GM21367 (cell line): Measurements from ENCODE around the gene HSP90AB1.
"Not testable (repeated sequence)": the region's sequence is repeated elsewhere in the genome, so short reads cannot be mapped to it uniquely, and the experiment has no call there.

Experiments
- ATAC-seq: cut with Tn5 transposase; IDR thresholded peaks from one replicate; pipeline ENCODE4 v1.9.1; 2021; ENCODE audit not compliant: unreplicated experiment

The HSP90AB1 gene

DNA sequence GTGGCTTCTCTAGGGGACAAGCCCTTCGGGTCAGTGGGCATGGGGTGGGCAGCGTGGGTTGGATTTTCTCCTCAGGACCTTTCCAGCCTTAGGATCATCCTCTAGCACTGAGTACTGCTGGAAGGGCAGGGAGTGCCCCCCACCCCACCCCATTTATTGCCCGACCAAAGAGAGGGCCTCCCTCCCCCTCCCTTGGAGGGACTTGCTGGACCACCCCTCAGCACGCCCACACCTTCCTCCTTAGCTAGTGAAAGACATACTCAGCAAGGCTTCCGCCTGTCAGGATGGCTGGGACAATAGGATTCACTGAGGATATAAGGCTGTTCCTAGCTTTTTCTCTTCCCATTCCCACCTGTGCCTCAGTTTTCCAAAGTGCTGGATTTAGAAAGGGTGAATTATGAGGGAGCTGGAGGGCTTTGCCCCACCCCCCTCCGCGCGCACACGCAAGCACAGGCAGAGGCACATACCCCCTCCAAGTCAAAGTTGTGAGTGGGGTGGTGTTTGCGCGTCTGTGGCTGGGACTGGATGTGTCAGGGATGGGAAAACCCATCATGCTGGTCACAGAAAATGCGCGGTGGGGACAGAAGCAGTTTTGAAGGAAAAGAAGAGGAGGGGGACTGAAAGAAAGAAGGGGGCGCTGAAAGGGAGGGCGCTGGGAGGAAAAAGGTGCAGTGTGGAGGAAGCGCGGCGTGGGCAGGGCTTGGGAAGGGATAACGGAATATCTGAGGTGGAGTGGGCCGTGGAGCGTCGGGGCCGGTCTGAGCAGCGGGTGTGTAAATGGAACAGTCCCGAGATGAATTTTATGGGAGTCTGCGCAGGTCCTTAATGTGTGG is 24.2 kb upstream of the HSP90AB1 start:
- peak; percentile 3 for ATAC-seq

DNA sequence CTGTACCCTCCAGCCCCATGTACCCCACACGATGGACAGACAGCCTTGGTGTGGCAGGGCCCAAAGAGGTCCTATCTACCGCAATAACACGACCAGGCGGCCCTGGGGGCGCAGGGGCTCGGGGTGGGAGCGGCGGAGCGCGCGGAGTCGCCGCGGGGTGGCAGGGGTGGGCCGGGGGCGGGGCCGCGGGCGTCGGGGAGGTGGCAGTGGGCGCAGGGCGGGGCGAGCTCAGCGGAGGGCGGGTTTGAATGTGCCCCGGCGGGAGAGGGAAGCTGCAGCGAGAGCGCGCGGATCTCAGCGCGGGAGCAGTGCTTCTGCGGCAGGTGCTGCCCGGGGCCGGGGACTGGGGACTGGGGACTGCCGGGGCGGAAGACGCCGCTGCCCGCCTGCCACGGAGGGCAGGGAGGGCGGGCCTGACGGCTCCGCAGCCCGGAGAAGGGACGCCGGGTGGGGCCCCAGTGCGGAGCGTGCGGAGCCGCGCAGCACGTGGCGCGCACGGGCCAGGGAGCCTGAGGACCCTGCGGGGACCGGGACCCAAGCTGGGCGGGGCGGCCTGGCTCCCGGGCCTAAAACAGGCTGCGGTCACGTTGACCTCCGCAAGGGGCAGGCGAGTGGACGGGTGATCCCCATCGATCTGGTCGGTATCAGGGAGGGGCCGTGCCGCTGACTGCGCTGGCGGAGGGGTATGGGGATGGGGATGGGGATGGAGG is 23.4 kb upstream of the HSP90AB1 start, which contains the start of gene SLC29A1:
TSS of gene SLC29A1 (plus strand) at position 277 of the 710 bp plus-strand sequence. CDS start 3,719 bp downstream, outside the sequence.
- peak; percentile 49 for ATAC-seq

DNA sequence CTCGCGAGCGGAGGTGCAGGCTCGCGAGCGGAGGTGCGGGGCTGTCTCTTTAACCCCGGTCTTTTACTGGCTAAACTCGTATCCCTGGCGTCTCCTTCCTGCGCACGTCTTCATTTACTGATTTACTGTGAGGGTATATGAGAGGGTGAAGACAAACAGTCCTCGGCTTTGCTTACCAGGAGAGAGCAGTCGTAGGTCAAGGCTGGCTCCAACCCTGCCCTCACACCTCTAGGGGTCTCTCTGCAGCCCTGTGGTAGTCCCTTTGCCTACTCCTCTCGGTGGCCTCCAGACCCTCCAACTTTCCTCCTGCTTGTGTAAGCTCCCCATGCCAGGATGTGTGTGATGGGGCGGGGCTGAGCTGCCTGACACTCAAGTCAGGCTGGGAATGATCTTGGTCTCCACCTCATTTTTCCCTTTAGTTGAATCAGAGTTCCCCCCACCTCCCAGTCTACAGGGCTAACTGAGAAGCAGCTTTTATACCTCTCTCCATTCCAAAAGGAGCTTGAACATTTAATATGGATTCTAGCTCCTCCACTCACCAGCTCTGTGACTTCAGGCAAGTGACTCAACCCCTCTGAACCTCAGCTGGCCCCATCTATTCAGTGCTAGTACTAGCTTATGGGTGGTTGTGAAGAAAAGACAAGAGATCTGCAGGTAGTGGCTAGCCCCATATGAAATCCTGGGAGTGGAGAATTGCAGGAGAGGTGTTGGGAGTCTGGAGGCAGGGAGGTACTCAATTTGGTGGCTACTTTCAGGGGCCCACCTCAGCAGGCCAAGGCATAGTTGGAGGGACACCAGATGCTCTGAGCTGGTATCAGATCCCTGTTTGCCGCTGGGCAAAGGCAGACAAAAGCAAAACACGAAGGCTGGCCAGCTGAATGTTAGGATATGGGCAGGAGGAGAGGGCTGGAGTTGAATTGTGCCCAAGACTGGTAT is 22.6 kb upstream of the HSP90AB1 start:
- no peak for ATAC-seq

DNA sequence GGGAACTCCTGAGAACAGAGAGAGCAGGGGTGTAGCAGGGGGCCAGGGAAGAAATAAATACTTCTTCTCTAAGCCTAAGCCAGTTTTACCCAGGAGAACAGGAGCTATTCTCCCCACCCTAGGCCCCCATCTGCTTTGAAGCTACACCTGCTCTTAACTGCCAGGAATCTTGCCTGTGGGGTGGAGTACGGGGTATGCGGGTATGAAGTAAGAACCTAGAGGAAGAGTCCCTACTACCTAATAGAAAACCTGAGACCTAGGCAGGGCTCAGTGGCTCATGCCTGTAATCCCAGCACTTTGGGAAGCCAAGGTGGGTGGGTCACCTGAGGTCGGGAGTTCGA is 22.0 kb upstream of the HSP90AB1 start:
- ATAC-seq: no peak

DNA sequence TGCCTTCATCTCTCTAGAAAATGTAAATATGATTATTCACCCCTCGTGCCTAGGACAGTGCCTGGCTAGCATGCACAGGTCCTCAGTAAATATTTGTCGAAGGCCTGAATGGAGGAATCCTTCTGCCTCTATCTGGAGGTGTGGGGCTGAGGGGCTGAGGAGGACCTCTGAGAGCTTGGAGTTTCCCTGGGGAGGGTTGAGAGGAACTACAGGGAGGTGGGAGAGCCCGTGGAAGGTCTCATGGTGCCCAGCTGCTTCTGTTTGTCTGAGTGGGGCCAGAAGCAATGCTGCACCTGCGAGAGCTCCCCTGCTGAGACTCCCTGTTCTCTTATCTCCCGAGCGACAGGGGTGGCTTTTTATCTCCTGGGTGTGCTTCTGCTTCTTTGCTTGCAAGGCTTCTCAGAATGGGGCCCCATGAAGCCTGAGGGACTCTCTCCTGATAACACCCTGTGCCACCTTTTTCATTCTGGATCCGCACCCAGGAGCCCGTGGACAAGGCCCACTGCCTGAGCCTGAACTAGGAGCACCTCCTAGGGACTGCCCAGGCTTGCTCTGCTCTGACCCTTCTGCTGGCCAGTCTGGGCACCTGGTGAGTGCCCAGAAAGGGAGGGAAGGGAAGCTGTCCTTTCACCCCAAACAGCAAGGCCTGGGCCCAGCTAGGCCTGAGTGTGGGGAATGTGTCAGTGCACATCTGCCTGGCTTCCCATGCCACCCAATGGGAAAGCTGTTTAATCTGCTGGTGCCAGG is 21.1 kb upstream of the HSP90AB1 start:
- ATAC-seq: no peak

DNA sequence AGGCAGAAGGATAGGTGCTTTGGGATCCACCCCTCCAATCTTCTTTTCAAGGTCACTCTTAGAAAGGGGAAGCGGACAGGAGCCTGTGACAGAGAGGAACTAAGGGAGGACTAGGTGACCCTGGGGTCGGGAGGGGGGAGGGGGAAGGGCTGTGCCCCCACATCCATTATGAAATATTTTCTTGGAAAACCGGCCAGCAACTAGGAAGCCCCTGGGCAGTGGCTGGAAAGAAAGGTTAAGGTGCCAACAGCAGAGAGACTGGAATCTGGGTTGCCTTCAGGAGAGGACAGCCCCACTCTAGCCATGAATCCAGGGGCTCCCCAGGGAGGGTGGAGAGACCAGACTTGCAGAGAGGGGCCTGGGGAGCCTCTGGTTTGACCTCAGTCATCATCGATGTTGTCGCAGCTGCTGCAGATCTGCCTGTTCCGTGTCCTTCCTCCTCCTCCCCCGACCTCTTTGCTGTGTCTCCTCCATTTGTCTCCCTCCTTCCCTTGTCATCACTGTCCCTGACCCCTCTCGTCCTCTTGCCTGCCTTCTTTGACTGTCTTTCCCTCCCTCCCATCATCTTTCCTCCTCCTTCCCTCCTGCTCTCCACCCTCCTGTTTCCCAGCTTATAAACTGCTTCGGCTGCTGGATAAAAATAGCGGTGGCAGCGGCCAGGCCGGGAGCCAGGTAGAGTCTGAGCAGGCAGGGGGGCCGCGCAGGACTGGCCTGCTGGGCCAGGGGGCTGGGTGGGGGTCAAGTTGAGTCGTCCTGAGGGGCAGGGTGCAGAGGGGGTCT is 20.3 kb upstream of the HSP90AB1 start:
- no peak for ATAC-seq

DNA sequence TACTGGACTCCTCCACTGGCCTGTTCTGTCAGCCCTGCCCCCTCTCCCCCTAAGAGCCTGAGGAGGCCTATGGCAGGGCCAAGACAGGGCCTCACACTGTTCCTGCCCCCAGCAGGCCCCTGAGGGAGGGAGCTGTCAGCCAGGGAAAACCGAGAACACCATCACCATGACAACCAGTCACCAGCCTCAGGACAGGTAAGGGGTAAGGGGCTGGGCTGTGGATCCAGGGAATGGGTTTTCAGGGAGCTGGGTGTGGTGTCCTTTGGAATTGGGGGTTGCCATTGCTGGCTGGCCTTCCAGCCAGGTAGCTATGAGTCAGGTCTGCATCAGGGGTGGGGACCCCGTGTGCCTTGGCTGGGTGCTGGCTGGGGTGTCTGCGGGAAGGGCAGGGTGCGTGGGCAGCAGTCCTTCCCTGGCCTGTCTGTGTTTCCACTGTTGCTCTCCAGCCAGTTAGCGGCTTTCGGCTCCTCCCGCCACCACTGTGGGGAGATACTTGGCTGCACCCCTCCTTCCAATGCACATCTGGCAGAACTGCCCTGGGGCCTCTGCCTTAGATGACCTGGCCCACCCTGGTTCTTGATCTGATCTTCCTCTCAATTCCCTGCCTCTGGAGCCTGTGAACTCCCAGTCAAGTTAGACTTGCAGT is 19.6 kb upstream of the HSP90AB1 start:
- ATAC-seq: no peak

DNA sequence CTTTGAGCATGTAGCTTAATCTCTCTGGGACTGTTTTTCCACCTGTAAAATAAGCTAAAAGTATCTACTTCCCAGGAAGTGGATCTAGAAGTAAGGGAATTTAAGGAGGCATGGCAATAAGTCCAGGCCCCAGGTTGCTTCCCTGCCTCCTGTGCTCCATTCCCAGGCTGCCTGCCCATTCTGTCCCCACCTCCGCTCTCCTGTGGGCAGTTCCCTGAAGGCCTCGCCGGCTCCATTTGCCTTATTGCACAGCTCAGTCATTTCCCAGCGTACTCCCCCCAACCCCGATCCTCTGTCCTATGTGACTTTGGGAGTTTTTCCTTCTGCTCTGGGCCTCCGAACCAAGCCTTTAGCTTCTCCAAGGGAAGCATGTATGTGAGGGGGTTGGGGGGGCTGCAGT is 18.9 kb upstream of the HSP90AB1 start:
- no peak for ATAC-seq

DNA sequence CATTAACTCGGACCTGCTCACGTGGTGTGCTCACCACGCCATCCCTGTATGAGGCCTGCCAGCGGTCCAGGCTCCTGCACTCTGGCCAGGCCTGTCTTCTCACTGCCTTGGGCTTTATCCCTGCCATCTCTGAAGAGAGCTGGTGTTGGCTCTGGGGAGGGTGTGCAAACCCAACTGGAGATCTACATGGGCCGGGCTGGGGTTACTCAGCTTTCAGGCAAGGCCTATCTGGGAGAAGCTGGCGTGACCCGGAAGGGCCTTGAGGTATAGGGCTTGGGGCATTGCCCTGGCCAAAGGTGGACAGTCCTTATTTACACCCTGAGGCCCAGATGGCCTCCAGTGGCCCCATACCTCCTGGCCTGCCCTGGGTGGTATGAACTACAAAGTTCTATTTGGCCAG is 18.5 kb upstream of the HSP90AB1 start:
- ATAC-seq: no peak

DNA sequence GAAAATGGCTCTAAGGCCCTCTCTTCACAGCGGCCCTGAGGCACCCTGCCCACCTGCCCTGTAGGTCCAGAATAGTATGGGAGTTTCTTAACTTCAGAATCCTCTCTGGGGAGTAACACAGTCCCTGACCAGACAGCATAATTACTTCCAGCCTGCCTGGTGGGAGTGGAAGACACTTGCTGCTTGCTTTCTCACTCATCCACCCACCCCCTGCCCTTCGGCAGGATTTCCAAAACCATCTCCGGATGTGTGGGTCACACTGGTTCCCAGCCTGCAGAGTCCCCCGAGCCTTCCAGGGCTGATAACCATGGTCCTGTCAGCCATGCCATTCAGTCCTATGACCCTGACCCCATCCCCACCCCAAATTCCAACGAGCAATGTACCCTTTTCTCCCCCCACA is 18.1 kb upstream of the HSP90AB1 start:
- no peak for ATAC-seq

DNA sequence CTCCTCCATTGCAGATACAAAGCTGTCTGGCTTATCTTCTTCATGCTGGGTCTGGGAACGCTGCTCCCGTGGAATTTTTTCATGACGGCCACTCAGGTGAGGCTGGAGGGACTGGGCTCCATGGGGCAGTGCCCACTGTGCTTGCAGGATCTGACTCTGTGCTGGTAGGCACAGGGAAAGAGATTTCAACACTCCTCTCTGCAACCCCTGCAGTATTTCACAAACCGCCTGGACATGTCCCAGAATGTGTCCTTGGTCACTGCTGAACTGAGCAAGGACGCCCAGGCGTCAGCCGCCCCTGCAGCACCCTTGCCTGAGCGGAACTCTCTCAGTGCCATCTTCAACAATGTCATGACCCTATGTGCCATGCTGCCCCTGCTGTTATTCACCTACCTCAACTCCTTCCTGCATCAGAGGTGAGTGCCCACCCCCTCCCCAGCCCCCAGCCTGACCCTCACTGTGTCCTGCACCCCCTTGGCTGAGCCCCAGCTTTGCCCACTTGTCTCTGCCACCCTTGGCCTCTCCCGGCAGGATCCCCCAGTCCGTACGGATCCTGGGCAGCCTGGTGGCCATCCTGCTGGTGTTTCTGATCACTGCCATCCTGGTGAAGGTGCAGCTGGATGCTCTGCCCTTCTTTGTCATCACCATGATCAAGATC is 17.4 kb upstream of the HSP90AB1 start:
- no peak for ATAC-seq

DNA sequence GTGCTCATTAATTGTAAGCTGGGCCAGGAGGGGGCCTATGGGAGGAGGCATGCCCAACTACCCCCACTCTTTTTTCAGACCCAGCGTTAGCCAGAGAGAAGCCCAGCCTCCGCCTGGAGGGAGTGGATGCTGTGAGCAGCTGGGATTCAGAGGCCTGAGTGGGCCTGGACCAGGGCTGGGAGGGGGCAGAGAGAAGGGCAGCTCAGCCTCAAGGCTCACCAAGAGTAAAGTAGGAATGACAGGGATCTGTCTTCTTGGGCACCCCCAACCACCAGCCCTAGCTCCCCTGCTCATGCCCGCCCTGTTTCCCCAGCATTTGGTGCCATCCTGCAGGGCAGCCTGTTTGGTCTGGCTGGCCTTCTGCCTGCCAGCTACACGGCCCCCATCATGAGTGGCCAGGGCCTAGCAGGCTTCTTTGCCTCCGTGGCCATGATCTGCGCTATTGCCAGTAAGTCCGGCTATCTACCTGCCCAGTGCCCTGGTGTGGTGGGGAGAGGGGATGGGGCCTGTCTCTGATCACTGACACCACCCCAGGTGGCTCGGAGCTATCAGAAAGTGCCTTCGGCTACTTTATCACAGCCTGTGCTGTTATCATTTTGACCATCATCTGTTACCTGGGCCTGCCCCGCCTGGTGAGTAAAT is 16.7 kb upstream of the HSP90AB1 start:
- no peak for ATAC-seq

DNA sequence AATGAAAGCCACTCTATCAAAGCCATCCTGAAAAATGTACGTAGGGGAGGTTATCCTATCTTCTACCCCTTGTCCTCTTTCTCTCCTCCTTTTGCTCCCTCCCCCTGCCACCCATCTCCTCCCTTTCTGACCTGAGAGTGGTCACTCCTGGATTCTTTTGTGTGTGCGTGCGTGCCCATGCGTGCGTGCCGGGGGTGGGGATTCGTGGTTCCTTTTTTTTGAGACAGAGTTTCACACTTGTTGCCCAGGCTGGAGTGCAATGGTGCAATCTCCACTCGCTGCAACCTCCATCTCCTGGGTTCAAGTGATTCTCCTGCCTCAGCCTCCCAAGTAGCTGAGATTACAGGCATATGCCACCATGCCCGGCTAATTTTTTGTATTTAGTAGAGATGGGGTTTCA is 15.5 kb upstream of the HSP90AB1 start:
- not testable (repeated sequence) for ATAC-seq

DNA sequence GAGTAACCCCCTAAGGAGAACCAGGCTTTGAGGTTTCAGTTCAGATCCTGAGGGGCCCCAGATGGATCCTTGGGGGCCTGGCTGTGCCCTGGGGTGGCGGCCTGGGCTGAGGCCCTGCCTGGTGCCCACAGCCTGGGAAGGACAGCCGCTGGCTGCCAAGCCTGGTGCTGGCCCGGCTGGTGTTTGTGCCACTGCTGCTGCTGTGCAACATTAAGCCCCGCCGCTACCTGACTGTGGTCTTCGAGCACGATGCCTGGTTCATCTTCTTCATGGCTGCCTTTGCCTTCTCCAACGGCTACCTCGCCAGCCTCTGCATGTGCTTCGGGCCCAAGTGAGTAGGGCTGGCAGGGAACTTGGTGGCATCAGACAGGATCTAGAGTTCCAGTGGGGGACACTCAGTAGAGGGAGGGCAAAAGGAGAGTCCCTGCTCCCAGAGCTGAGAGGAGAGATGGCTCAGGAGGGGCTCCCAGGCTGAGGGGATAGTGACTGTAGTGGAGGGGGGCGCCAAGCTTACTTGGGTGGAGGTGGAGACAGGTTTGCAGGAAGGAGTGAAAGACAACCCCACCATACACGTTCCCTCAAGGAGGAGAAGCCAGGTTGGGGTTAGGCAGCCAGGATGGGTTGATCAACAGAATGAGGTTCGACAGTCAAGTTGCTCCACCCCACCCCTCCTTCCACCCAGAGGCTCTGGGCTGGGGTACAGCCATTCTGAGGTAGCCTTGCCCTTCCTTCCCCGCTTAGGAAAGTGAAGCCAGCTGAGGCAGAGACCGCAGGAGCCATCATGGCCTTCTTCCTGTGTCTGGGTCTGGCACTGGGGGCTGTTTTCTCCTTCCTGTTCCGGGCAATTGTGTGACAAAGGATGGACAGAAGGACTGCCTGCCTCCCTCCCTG is 14.0 kb upstream of the HSP90AB1 start:
- ATAC-seq: no peak

DNA sequence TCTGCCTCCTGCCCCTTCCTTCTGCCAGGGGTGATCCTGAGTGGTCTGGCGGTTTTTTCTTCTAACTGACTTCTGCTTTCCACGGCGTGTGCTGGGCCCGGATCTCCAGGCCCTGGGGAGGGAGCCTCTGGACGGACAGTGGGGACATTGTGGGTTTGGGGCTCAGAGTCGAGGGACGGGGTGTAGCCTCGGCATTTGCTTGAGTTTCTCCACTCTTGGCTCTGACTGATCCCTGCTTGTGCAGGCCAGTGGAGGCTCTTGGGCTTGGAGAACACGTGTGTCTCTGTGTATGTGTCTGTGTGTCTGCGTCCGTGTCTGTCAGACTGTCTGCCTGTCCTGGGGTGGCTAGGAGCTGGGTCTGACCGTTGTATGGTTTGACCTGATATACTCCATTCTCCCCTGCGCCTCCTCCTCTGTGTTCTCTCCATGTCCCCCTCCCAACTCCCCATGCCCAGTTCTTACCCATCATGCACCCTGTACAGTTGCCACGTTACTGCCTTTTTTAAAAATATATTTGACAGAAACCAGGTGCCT is 13.3 kb upstream of the HSP90AB1 start:
- no peak for ATAC-seq

DNA sequence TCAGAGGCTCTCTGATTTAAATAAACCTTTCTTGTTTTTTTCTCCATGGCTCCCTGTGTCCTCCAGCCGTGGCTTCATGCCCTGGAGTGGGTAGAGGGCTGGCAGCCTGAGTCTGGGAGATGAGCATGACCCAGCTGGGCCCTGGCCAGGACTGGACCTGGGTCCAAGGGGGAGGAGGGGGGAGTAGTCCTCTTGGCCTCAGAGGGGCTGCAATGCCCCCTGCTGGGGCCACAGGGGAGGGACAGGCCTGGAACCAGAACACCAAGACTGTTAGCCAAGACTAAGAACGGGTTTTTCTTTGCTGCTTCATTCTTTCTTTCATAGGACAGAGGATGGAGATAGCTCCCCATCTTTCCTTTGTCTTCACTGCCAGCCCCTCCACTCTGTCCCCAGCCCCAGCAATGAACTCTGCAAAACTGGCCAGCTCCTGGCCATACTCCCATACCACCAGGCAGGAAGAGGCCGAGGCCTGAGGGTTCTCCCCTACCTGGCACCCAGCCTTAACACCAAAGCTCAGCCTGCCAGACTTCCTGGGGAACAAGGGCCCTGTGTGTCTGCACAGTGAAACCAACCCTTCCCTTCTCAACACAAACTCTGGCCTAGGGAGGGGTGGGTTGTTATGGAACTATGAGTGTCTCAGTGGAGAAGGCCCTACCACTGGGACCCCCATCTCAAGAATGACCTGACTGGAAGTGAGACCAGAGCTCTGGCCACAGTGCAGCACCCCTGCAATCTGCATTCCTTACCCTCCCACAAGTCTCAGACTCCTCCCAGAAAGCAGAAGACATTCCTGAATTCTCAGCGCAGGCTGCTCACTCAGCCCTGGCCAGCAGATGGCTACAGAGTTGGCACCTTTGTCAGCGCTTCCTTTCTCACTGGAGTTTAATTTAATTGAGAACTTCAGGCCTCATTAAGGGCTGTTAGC is 12.5 kb upstream of the HSP90AB1 start:
- no peak for ATAC-seq
